NOMO-1 (cell line): ENCODE measurements around the gene ZCCHC7.
"Not testable (repeated sequence)": the region's sequence is repeated elsewhere in the genome, so short reads cannot be mapped to it uniquely, and the experiment has no call there.

Experiments used
- DNase-seq, 2 experiments: peaks; one replicate each; lab custom pipeline; 2025; ENCODE audit not compliant: unreplicated experiment in 2 of 2; lab: John Stamatoyannopoulos, UW

The ZCCHC7 gene

GRCh38 chr9:37119907-37120842 lies at the start of gene ZCCHC7:
TSS of gene ZCCHC7 (plus strand) at chr9:37120574.
- peak; percentile 68 to 71 for DNase-seq

GRCh38 chr9:37074790-37075189 lies 45.6 kb upstream of the ZCCHC7 start:
- not testable (repeated sequence) for DNase-seq

- DNase-seq: peak; percentile 72 to 73
Measured at GRCh38 chr9:37079370-37080164, 40.8 kb upstream of the ZCCHC7 start.

GRCh38 chr9:37080165-37080628 lies 40.2 kb upstream of the ZCCHC7 start:
- not testable (repeated sequence) for DNase-seq

GRCh38 chr9:37081507-37081906 lies 38.9 kb upstream of the ZCCHC7 start:
- not testable (repeated sequence) for DNase-seq

- DNase-seq: no peak
Measured at GRCh38 chr9:37082214-37082765, 38.1 kb upstream of the ZCCHC7 start.

GRCh38 chr9:37083654-37084053 lies 36.7 kb upstream of the ZCCHC7 start:
- DNase-seq: no peak

DNA sequence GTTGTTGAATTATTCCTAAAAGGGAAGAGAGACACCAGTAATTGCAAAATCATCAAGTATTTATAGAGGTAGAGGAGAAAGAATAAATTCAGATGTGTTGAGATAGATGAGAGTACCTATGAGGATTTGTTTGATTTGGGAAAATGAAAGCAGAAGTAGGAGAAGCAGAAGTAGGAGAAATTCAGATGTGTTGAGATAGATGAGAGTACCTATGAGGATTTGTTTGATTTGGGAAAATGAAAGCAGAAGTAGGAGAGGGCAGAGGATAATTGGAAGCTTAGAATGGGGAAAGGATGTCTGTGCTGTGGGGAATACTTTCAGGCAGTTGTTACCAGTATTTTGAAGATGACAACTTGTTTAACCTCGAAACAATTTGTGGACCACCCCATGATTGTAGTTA lies 35.1 kb upstream of the ZCCHC7 start:
- no peak for DNase-seq

- not testable (repeated sequence) for DNase-seq
Measured at GRCh38 chr9:37092714-37093295, 27.6 kb upstream of the ZCCHC7 start.

- DNase-seq: no peak
Measured at GRCh38 chr9:37094751-37095150, 25.6 kb upstream of the ZCCHC7 start.

- DNase-seq: no peak
Measured at GRCh38 chr9:37096628-37097027, 23.7 kb upstream of the ZCCHC7 start.

- DNase-seq: no peak
Measured at GRCh38 chr9:37097294-37097693, 23.1 kb upstream of the ZCCHC7 start.

DNA sequence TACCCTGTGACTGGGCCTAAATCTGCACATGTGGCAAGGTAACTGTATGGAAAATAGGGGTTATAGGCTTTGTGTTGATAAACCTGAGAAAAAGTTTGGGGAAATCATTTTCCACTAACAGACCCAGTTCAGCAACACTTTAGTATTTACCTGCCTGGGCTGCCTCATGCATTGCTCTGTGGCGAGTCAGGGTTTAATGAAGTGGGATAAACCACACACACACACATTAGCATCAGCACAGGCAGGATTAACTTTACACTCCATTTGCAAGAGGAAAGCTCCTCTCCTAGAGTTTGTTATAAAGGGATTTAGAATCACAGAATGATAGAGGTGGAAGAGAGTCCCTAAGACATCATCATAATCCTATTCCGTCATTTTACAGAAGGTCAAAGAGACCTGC lies 20.0 kb upstream of the ZCCHC7 start:
- DNase-seq: no peak

DNA sequence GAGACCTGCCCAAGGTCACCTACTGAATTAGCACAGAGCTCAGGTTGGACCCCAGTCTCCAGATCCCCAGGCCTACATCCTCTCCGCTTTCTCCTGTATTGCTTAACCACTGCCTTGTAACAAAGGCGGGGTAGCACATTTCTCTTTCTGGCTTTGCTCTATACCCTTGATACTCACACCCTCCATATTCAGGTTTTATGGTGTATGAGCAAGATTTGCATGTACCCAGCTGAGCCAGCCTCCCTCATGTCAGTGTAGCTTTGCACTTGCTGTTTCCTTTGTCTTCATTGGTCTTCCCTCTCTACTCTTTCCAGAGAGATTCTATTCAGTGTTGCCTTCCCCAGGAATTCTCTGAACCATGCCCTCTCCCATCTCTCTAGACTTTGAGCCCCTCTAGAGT lies 19.6 kb upstream of the ZCCHC7 start:
- DNase-seq: no peak

GRCh38 chr9:37102486-37102885 lies 17.9 kb upstream of the ZCCHC7 start:
- no peak for DNase-seq

- DNase-seq: no peak
Measured at GRCh38 chr9:37104183-37104889, 16.0 kb upstream of the ZCCHC7 start.

DNA sequence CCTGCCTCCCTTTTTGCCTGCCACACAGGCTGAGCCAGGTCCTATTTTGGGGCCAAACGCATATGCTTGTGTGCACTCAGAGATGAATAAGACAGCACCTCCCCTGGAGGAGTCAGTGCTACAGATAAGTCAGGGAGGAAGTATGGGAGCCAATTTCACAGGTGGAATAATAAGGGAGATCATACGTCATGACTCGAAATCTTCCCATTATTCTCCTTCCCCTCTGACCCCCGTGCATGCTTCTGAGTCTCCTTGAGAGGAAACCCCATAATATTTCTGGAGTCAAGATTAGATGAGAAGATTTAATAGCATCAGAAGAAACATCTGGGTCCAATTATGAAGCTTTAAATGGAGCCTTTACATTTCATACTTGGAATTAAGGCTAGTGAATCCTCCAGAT lies 15.1 kb upstream of the ZCCHC7 start:
- no peak for DNase-seq

DNA sequence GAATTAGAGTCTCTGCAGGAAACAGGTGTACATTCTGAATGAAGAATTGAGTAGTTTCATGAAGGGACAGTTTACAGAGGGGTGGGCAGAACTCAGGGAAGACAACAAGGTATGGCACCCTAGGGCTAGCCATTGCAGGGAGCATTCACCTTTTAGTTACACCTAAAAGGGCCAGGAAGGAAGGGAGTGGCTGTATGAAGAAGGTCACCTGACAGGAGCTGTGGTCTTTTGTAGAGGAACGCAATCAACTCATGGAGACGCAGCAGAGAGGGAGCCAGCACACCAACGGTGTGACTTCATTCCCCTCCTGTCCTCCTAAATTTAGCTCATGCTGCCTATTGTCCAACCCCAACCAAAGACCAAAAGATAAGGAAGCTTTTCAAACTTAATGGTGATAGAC lies 12.7 kb upstream of the ZCCHC7 start:
- no peak for DNase-seq

DNA sequence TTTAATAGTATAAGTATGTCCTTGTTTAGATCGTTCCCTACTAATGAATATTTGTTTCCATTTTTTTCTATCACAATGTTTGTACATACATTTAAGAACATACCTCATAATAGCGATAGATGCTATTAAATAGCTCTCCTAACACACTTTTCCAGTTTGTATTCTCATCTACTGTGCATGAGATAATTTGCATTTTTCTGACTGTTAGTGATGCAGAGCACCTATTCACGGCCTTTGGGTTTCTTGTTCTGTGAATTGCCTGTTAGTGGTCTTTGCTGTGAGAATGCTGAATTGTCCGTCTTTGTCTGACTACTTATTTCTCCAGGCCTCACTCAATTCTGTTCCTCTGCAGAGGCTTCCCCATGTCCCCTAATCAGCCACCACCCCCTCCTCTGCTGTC lies 5.9 kb upstream of the ZCCHC7 start:
- DNase-seq: not testable (repeated sequence)

DNA sequence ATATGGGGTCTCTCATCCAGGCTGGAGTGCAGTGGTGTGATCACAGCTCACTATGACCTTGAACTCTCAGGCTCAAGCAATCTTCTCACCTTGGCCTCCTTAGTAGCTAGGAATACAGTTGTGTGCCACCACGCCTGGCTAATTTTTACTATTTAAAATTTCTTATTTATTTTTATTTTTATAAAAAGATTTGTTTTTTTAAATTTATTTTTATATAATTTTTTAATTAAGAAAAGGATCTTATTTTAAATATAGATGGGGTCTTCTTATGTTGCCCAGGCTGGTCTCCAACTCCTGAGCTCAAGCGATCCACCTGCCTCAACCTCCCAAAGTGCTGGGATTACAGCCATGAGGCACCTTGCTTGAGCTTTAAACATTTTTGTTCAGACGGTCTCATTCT lies 2.4 kb upstream of the ZCCHC7 start:
- no peak for DNase-seq
